HG02970 (cell line): ENCODE results near the gene AKT3.

Source experiments
- ATAC-seq: cut with Tn5 transposase; IDR thresholded peaks from one replicate; pipeline ENCODE4 v1.9.1; 2021; ENCODE audit warnings: mild to moderate bottlenecking, moderate library complexity, moderate number of reproducible peaks; ENCODE audit not compliant: unreplicated experiment, low FRiP score

AKT3 gene

DNA sequence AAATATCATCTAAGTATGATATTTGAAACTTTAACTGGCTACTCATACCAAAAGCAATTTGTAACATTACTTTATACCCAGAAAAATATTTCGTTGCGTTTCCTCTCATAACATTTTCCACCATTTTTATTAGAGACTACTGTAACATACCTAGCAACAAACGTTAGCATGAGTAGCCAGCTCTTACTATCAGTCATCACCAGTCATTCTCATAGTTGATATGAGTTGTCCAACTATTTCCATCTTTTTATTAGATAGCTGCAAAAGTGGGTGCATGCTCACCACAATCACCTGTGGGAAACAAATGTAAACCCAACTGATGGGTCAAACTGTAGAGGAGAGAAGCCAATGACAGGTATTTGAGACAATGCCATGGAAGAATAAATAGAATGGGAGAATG, 114.6 kb downstream of the AKT3 start:
- ATAC-seq = no peak

DNA sequence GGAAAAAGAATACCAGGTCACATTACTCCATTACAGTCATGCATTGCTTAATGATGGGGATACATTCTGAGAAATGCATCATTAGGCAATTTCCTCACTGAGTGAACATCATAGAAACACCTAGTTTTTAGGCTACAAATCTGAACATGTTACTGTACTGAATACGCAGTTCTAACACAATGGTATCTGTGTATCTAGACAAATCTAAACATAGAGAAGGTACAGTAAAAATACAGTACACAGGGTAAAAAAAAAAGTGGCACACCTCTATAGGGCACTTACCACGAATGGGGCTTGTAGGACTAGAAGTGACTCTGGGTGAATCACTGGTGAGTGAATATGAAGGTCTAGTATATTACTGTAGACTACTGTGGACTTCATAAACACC, 115.7 kb downstream of the AKT3 start:
- no peak for ATAC-seq

DNA sequence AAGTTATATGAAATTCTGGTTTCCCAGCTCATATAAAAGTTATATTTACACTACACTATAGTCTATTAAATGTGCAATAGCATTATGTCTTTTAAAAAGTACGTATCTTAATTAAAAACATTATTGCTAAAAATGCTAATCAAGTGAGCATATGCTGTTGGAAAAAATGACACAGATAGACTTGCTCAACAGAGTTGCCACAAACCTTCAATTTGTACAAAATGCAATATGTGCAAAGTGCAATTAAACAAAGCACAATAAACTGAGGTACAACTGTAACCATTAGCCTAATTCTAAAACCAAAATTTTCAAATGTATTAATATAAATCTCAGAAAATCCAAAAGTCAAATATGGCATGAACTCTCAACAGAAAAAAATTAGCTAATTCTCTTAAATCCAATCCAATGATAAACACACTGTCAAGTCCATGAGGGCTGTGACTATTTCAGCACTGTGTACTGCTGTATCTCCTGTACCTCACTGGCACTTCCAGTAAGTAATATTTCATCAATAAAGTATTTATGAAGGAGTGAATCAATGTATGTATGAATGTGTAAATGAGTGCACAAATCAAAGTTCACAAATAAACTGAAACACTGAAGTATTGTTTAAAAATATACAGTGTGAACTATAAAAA, 116.3 kb downstream of the AKT3 start:
- ATAC-seq = no peak

DNA sequence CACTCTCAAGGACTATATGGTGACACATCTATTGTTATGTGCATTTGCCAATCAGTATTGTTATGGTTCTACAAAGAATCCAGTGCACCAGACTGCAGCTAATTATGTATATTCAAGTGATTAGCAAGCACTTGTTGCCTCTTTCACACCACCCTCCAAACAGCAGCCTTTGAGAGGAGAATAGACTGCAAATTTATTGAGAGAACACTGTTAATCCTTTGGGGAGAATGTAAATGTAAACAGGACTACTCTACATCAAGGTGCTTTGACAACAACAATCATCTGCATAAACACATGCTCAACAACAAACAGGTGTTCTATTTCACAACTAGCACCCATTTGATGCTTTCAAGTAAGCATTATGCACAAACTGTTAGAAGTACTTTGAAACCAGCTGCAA, 117.4 kb downstream of the AKT3 start:
- ATAC-seq = no peak

DNA sequence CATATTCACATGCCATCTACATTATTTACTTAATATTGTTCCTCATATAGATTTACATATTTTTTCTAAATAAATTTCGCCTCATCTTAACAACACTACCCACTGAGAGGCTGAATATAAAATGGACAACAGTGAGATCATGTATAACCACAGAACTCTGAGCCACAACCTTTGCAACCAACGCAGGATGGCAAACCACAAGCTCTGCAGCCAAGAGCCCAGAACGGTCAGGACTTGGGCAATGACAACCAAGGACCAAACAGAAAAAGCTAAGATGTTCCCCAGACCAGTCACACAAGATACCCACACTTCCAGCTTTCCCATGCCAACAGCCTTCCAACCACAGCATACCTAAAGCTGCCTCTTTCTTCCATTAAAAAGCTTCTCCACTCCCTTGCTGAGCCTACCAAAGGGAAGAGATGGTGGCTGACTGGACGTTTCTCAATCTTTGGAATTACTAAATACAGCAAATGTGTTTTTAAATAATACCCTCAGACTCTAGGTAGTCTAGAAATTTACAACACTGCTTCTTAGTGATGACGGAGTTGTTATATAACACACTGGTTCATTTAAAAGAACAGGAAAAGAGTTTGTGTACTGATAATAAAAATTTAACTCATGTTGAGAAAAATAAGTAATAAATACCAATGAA, 117.9 kb downstream of the AKT3 start:
- no peak for ATAC-seq

DNA sequence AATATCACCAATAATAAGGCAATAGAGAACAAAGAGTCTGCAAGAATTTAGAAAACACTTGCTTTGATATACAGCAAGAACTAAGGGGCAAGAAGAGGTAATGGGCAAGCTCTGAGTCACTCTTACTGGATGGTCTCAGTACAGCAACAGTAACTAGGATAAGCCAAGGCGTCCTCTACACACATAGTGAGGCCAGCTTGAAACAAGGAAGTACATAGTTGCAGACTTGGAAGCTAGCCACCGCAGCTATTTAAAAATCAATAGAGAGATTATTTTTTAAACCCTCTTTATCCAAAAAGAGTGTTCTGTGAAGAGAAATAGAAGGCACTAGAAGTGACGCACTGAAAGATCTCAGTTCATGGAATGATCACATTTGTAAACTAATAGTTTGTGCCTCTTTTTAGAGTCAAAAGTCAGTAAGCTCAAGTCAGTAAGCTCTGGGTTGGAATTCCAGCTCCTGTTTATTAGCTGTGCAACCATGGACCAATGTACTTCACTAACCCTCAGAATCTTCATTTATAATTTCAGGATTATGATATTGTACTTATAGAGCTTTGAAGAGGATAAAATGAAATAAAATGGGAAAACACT, 118.6 kb downstream of the AKT3 start:
- no peak for ATAC-seq

DNA sequence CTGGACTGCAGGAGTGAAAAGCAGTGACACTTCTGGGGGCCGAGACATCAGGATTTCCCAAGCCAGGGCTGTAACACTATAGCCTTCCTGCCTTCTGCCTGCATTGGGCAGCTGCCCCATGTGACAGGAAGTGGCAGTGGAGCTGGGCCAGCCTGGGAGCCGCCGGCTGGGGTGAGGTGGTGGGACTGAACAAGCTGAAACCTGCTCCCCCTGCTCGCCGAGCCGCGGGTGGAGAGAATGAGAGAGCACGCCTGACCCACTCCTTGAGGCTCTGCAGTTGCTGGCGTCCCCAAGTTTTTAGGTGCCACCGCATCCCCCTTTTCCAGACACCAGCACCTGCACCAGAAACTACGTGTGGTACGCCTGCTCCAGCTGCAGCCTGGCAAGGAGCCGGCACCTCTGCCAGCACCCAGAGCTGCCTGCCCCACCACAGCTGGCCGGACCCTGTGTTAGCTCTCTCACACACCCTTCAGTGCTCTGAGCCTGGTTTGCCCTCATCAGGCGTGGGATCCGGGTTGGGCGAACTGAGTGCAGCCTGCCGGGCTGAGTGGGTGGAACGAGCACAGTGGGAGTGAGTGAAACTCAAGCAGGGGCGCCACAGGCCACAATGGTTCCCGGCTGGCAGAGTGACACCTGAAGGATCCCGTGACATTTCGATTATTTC, 119.4 kb downstream of the AKT3 start:
- ATAC-seq = no peak

DNA sequence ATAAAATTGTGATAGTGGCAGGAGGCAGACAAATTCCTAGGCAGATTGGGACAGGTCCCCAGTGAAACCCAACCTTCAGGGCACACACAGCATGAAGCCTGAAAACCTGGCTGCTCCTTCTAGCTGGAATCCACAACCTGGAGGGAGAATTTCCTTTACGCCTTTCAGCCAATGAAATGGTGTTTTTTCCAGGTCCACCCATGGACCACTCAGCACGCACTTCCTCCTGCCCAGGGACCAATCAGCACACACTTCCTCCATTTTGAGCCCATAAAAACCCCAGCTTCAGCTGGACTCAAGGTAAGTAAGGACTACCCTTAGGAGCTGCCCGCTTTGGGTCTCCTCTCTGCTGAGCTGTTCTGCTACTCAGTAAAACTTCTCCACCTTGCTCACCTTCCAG, 120.1 kb downstream of the AKT3 start:
- ATAC-seq = no peak

DNA sequence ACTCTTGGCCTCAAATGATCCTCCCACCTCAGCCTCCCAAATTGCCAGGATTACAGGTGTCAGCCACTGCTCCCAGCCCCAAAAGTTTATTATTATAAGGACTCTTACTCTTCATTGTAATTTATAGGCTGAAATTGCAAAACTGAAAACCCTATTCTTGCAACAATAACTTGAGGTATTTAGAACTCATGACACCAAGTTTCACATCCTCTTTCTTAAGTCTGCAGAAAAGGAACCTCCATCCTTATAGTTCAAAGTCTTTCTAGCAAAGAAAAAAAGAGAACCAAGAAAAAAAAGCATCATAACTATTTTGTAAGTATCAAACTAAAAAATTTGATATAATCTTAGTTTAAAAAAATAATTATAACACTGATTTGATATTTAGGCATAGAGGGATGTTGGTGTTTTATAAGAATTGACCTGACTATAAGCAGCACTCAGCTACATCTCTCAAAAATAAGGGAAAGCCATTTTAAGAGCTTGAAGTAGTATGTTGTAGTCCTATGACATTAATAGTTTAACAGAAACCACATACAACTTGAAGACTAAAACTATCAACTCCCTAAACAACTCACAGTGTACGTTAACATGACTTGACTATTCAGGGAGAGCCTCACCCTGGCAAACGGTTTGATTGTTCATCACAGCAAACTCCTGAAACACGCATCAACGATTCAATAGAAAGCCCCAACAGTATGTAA, 122.4 kb downstream of the AKT3 start:
- peak; percentile 71 for ATAC-seq

DNA sequence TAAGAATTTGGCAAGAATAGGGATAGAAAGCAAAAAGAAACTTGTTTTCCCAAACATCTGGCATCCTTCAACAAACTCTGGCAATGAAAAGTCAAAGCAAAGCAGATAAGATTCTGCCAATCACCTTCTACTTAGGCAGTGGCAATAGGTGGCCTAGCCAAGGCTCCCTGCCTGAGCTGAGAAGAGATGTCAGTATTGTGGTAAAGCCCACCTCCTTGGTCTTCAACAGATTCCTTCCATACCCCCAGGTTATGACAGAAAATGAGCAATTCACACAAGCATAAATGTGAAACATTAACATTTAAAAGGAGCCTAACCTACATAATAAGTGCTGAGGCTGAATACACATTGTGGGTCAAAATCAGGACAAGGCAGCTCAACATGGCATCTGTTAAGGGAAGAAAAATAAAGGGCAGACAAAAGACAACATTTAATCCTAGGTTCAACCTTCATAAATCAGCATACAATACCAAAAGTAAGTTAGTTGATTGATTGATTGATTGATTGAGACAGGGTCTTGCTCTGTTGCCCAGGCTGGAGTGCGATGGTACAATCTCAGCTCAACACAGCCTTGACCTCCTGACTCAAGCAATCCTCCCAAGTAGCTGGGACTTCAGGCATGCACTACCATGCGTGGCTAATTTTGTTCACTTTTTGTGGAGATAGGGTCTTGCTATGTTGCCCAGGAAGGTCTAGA, 123.1 kb downstream of the AKT3 start:
- ATAC-seq = peak; percentile 20

DNA sequence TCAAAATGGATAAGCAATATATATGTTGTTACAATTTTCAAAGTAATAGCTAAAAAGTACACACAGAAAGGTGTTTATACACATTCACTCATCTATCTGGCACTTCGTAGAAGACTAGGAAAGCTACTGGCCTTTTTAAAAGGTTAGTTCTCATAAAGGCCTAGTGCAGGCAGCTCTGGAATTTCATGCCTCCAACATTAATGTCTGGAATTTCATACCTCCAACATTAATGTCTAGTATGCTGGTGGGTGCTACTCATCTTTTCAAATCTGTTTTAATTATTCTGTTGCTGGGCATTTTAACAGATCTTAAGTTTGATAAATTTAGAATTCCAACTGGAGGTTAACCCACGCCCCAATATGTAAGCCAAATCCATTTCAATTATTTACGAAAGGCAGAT, 124.2 kb downstream of the AKT3 start:
- ATAC-seq = no peak

DNA sequence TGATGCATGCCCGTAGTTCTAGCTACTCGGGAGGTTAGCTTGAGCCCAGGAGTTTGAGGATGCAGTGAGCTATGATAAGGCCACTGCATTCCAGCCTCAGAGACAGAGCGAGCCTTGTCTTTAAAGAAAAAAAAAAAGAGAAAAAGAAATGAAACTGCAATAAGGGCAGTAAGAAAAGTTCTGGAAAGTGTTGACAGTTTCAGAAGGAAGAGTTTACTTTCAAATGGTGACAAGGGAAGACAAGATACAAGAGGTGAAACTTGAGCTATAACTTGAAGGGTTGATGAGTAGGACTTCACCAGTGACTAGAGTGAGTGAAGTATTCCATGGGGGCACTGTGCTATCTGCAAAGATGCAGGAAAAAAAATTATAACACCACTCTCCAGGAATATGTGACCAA, 125.0 kb downstream of the AKT3 start:
- ATAC-seq = no peak

DNA sequence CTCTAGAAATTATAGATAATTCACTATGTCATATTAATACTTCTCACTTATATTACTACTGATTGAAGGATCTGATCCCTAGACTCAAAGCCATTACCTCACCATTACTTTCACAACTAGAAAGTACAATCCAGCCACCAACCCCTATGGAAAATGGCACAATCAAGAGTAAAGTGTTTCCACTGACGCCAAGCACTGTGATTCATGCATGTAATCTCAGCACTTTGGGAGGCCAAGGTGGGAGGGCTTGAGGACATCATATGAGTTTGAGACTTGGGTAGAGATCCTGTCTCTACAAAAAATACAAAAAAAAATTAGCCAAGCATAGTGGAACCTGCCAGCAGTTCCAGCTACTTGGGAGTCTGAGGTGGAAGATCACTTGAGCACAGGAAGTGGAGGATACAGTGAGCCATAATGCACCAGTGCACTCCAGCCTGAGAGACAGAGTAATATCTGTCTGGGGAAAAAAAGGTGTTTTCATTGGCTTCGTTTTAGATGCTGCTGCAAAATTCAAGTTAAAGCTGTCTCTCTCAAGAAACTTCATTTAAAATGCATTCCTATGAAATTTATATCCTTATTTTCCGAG, 126.5 kb downstream of the AKT3 start:
- ATAC-seq = no peak

DNA sequence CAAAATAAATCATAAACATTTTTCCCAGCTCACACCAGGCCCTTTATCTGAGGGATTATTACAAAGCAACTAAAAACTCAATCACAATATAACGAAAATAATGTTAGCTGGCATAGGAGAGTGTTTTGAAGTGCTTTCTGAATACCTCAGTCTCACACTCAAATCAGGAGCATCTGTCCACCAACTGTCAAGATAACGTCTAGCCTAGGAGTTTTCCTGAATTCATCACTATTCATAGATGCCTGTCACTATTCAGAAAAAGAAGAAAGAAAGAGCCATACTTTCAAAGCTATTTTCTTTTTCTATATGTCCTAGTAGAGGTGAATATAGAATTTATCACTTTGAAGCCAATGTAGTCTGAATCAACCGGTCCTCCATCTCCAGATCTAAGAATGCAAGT, 127.0 kb downstream of the AKT3 start:
- ATAC-seq = no peak

DNA sequence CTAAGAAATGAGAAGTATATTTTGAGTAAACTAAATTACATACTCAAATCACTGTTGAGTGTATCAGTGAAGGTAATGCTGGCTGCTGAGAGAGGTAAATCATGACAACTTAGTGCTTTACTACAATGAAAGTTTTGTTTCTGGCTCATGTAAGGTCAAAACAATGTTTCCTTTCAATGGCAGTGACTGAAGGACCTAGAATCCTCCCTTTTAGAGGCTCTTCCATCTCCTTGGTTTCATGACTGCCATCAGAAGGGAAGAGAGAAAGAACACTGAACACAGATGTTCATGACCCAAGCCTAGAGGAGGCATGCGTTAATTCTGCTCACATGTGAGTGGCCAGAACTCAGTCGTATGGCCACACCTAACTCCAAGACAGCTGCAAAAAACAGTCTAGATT, 130.6 kb downstream of the AKT3 start:
- no peak for ATAC-seq

DNA sequence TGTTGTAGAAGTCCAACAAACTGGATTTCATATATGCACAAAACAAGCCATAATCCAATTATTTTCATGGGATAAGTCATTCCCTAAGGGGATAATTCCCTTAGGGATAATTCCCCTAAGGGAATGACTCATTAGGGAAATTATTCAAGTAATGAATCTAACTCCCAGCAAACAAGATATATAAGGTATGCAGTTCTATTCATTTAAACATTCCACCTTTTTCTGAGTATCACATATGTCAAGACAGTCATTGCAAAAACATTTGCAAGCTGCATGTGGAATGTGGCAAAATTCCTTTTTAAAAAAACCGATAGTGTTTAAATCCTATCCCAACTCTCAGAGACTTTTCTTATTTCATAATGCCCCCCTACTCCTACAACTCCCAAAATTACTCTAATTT, 131.2 kb downstream of the AKT3 start:
- no peak for ATAC-seq

DNA sequence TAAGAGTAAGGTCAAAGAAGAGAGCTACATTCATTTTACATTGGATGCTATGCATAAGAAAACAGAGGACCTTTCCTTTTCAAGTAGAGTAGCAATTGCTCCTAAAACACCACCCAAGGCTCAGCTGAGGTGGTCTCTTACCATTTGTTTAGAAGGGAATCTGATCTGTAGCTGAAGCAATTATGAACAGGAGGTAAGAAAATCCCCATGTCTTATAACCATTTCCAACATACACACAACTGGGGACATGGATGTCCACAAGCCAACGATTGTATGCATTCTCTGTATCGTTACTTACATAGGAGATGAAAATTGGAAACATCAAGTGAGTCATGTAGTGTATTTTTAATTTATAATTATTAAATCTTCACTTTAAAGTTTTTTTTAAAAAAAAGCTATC, 132.0 kb downstream of the AKT3 start:
- ATAC-seq = no peak

DNA sequence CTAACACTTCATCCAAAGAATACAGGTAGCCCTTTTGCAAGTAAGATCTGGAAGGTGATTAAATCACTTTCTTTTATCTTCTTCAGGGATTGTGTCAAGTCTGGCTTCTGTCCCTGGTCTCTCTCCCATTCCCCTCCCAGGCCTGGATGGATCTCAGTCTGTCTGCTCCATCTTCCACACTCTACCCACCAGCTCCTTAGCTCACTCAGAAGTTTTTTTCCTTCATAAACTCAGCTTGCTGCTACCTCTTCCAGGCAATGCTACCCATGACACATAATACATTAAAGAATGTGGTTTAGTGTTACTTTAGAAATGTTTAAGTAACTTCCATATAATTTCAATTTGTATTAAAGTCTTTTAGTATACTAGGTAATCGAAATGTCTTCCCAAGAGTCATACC, 133.1 kb downstream of the AKT3 start:
- ATAC-seq = no peak

DNA sequence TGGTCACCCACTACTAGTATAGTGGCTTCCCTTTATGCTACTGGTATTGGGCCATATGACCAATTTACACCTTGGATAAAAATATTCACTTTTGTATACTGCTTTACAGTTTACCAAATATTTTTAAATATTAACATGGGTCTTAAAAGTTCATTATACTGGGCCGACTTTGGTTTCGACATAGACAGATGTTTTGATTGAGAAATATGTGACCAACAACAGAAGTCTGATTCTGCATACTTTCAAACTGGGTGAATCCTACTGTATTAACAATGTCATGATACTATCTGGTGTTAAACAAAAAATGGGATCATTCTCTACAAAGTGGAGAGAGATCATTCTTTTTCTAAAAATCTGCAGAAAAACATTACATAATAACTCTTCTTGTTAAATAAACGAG, 134.8 kb downstream of the AKT3 start:
- no peak for ATAC-seq

DNA sequence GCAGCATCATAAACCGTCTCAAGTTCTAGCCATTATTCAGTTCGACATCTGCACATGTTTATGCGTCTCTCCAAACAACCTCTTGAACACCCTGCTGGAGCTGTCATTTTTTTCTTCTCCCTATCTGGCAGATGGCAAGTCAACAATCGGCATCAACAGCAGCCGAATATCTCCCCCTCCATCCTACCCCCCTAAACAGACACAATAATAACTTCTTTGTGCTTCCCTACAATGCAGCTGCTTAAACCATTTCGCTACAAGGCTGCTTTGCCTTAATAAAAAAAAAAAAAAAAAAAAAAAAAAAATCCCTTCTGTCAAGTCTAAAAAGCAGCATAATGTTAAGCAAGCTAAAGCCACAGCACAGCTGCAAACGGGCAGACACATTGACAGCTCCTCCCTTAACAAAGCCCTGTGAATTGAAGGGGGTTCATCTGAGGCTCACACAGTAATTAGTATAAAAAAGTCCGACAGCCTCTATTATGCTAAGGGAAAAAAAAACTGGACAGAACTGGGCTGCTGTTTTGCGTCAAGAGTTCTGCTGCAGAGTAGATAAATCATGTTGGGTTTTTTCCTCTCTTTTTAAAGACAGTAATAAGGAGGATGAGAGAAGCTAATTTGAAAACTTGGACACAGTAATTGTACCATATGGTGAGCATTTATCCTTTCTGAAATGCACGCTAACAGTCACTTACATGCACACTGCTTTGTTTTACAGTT, 136.4 kb downstream of the AKT3 start:
- no peak for ATAC-seq
